H1 (cell line): ENCODE results near the gene CCL24. TPM values are rescaled to one million over a fixed set of nuclear protein-coding genes. Genes with fewer than 3 reads are reported as not detected.

ENCODE experiments used
- CTCF ChIA-PET: fragments of 300-600 bp; sonication (Branson Sonifier 250); formaldehyde crosslinking; loops from one replicate; lab custom pipeline; 2021; ENCODE audit not compliant: partially characterized antibody; lab: Charles Lee
- POLR2A ChIA-PET: fragments of 300-600 bp; sonication (Branson Sonifier 250); formaldehyde crosslinking; loops from one replicate; lab custom pipeline; 2021; ENCODE audit warnings: inconsistent platforms; ENCODE audit not compliant: partially characterized antibody; lab: Charles Lee
- DNase-seq, 2 experiments: peaks; one replicate each; pipeline versions ENCODE4 v3.0.0 to v3.0.0-alpha.2; 2010 to 2022; ENCODE audit warnings: low spot score in 2 of 2, low read depth in 1 of 2, mixed read lengths in 1 of 2
- FAIRE-seq: peaks from 2 replicates; lab custom pipeline; 2011; peaks lifted over from hg19 to GRCh38; lab: Jason Lieb, UNC
- H2AFZ ChIP-seq: 2 replicates; pipeline ENCODE4 v1.8.1; 2012; ENCODE audit warnings: low read length, inconsistent platforms
- H2AK5ac ChIP-seq: 2 replicates; pipeline ENCODE4 v1.6.1; 2013; ENCODE audit warnings: low read depth, low read length
- H2BK120ac ChIP-seq: replicated peaks from 2 replicates; pipeline ENCODE3; 2013; ENCODE audit warnings: low read depth, low read length, inconsistent platforms
- H2BK12ac ChIP-seq: 2 replicates; pipeline ENCODE4 v1.6.1; 2013; ENCODE audit warnings: low read depth, low read length
- H2BK15ac ChIP-seq: 2 replicates; pipeline ENCODE4 v1.6.1; 2013; ENCODE audit warnings: low read length
- H2BK20ac ChIP-seq: 2 replicates; pipeline ENCODE4 v1.6.1; 2013; ENCODE audit warnings: low read length
- H2BK5ac ChIP-seq: 2 replicates; pipeline ENCODE4 v1.6.1; 2013; ENCODE audit warnings: low read depth, low read length
- H3K14ac ChIP-seq: 2 replicates; pipeline ENCODE4 v1.6.1; 2013; ENCODE audit warnings: inconsistent platforms; ENCODE audit not compliant: insufficient read length
- H3K18ac ChIP-seq: 2 replicates; pipeline ENCODE4 v1.6.1; 2013; ENCODE audit warnings: low read length; ENCODE audit errors: extremely low read depth
- H3K23ac ChIP-seq: 2 replicates; pipeline ENCODE4 v1.6.1; 2013; ENCODE audit warnings: inconsistent platforms; ENCODE audit not compliant: insufficient read length
- H3K23me2 ChIP-seq: 2 replicates; pipeline ENCODE4 v1.6.1; 2013; ENCODE audit warnings: low read depth, low read length
- H3K27ac ChIP-seq: 2 replicates; pipeline ENCODE4 v1.6.1; 2011; ENCODE audit warnings: low read depth, low read length, inconsistent platforms
- H3K27me3 ChIP-seq, 4 experiments: replicated peaks in 1 of 4; 1 replicate in 1 of 4; 2 replicates in 3 of 4; pipeline versions ENCODE4 v1.6.1 to v1.8.1; 2011 to 2013; ENCODE audit warnings: low read length in 3 of 4, mild to moderate bottlenecking in 3 of 4, inconsistent platforms in 2 of 4, mixed read lengths in 2 of 4, moderate library complexity in 1 of 4; ENCODE audit not compliant: control insufficient read depth in 3 of 4, insufficient read depth in 3 of 4; ENCODE audit errors: extremely low read depth in 1 of 4
- H3K36me3 ChIP-seq, 4 experiments: 2 replicates each; pipeline versions ENCODE4 v1.6.1 to v1.8.1; 2011 to 2013; ENCODE audit warnings: mild to moderate bottlenecking in 4 of 4, low read length in 3 of 4, moderate library complexity in 2 of 4, control low read depth in 1 of 4, inconsistent platforms in 1 of 4; ENCODE audit not compliant: insufficient read depth in 4 of 4, control insufficient read depth in 2 of 4
- H3K4ac ChIP-seq: replicated peaks from 2 replicates; pipeline ENCODE3; 2013; ENCODE audit warnings: low read length, low read depth, mixed read lengths, inconsistent platforms; ENCODE audit not compliant: insufficient read length
- H3K4me1 ChIP-seq, 4 experiments: replicated peaks in 1 of 4; 1 replicate in 1 of 4; 2 replicates in 3 of 4; pipeline versions ENCODE4 v1.6.1 to v1.8.1; 2011 to 2013; ENCODE audit warnings: low read length in 3 of 4, inconsistent platforms in 2 of 4, mixed read lengths in 1 of 4; ENCODE audit not compliant: insufficient read depth in 4 of 4, control insufficient read depth in 3 of 4
- H3K4me2 ChIP-seq, 2 experiments: 2 replicates each; pipeline versions ENCODE4 v1.6.1 to v1.8.1; 2011 to 2013; ENCODE audit warnings: low read depth in 2 of 2, low read length in 2 of 2, control low read depth in 1 of 2, inconsistent platforms in 1 of 2, mild to moderate bottlenecking in 1 of 2; ENCODE audit not compliant: insufficient read depth in 1 of 2
- H3K4me3 ChIP-seq, 4 experiments: fragments of 200-600, 300-600 bp in 1 of 4; sonication (generic), shearing (Covaris generic), sonication (Bioruptor Twin) in 1 of 4; 2 replicates each; pipeline versions ENCODE4 v1.5.1 to v1.8.1; 2011 to 2016; ENCODE audit warnings: low read length in 4 of 4, low read depth in 3 of 4, control low read depth in 2 of 4, inconsistent platforms in 2 of 4, mild to moderate bottlenecking in 2 of 4, mixed read lengths in 1 of 4, moderate library complexity in 1 of 4; ENCODE audit not compliant: insufficient read depth in 2 of 4; ENCODE audit errors: extremely low read depth in 1 of 4
- H3K56ac ChIP-seq: replicated peaks from 2 replicates; pipeline ENCODE3; 2013; ENCODE audit warnings: low read depth, mild to moderate bottlenecking, mixed read lengths, low read length, inconsistent platforms; ENCODE audit not compliant: insufficient read length
- H3K79me1 ChIP-seq: 2 replicates; pipeline ENCODE4 v1.6.1; 2013; ENCODE audit warnings: low read depth, low read length, control low read depth
- H3K79me2 ChIP-seq, 2 experiments: 2 replicates each; pipeline versions ENCODE4 v1.6.1 to v1.8.1; 2012 to 2013; ENCODE audit warnings: low read length in 2 of 2, mild to moderate bottlenecking in 2 of 2, inconsistent platforms in 1 of 2; ENCODE audit not compliant: insufficient read depth in 2 of 2, control insufficient read depth in 1 of 2
- H3K9ac ChIP-seq, 4 experiments: replicated peaks in 1 of 4; 1 replicate in 1 of 4; 2 replicates in 3 of 4; pipeline versions ENCODE4 v1.6.1 to v1.8.1; 2011 to 2013; ENCODE audit warnings: low read depth in 3 of 4, low read length in 3 of 4, control low read depth in 2 of 4, mild to moderate bottlenecking in 2 of 4, moderate library complexity in 2 of 4, inconsistent platforms in 1 of 4; ENCODE audit errors: extremely low read depth in 1 of 4
- H3K9me3 ChIP-seq, 2 experiments: 2 replicates each; pipeline versions ENCODE4 v1.6.1 to v1.8.1; 2012 to 2013; ENCODE audit warnings: mild to moderate bottlenecking in 2 of 2, moderate library complexity in 2 of 2, control low read depth in 1 of 2, inconsistent platforms in 1 of 2, low read depth in 1 of 2, low read length in 1 of 2, mixed read lengths in 1 of 2; ENCODE audit not compliant: insufficient read depth in 2 of 2
- H4K20me1 ChIP-seq, 2 experiments: replicated peaks in 1 of 2; 2 replicates each; pipeline versions ENCODE3 to v1.8.1; 2011 to 2013; ENCODE audit warnings: inconsistent platforms in 2 of 2, low read length in 2 of 2, mild to moderate bottlenecking in 1 of 2; ENCODE audit not compliant: insufficient read depth in 2 of 2, control insufficient read depth in 1 of 2
- H4K5ac ChIP-seq: 2 replicates; pipeline ENCODE4 v1.6.1; 2013; ENCODE audit warnings: low read length, low read depth, mixed read lengths, inconsistent platforms; ENCODE audit not compliant: insufficient read length
- H4K8ac ChIP-seq: 2 replicates; pipeline ENCODE4 v1.8.0; 2013; ENCODE audit warnings: mild to moderate bottlenecking, moderate library complexity, low read length, inconsistent platforms; ENCODE audit not compliant: insufficient read depth; ENCODE audit errors: extremely low read depth
- H4K91ac ChIP-seq: replicated peaks from 2 replicates; pipeline ENCODE3; 2013; ENCODE audit warnings: low read length, mixed read lengths, inconsistent platforms; ENCODE audit not compliant: insufficient read length
- CEBPB ChIP-seq: IDR thresholded peaks from 2 replicates; pipeline ENCODE4 v1.6.1; 2012; ENCODE audit warnings: low read depth, low read length
- CHD1 ChIP-seq: IDR thresholded peaks from 2 replicates; pipeline ENCODE4 v1.6.1; 2012; ENCODE audit warnings: low read depth, low read length, improper control_type of control experiment
- EGR1 ChIP-seq: IDR thresholded peaks from 2 replicates; pipeline ENCODE4 v1.6.1; 2011; ENCODE audit warnings: low read depth, low read length, borderline replicate concordance
- FOSL1 ChIP-seq: IDR thresholded peaks from 2 replicates; pipeline ENCODE4 v1.6.1; 2011; ENCODE audit warnings: mild to moderate bottlenecking, low read depth, low read length, moderate library complexity; ENCODE audit not compliant: insufficient read depth
- KDM5A ChIP-seq: fragments of 200-600 bp; IDR thresholded peaks from 2 replicates; pipeline ENCODE4 v1.7.1; 2012; ENCODE audit warnings: mild to moderate bottlenecking, low read length, inconsistent platforms, mixed read lengths
- PHF8 ChIP-seq: fragments of 200-600 bp; sonication (generic); conservative IDR thresholded peaks from 2 replicates; pipeline ENCODE4 v1.7.1; 2012; ENCODE audit warnings: low read depth, mild to moderate bottlenecking, inconsistent platforms, low read length, moderate library complexity
- POLR2AphosphoS5 ChIP-seq: IDR thresholded peaks from 2 replicates; pipeline ENCODE4 v1.6.1; 2011; ENCODE audit warnings: low read depth, low read length
- RAD21 ChIP-seq, 2 experiments: IDR thresholded peaks in 1 of 2; conservative IDR thresholded peaks in 1 of 2; 2 replicates each; pipeline ENCODE4 v1.6.1; 2011; ENCODE audit warnings: low read depth in 2 of 2, low read length in 2 of 2, improper control_type of control experiment in 1 of 2, inconsistent platforms in 1 of 2, mild to moderate bottlenecking in 1 of 2, moderate library complexity in 1 of 2
- RFX5 ChIP-seq: IDR thresholded peaks from 2 replicates; pipeline ENCODE4 v1.6.1; 2011; ENCODE audit warnings: low read depth, low read length, improper control_type of control experiment, borderline replicate concordance
- SIN3A ChIP-seq, 2 experiments: IDR thresholded peaks in 1 of 2; conservative IDR thresholded peaks in 1 of 2; 2 replicates each; pipeline ENCODE4 v1.6.1; 2011 to 2012; ENCODE audit warnings: low read length in 2 of 2, improper control_type of control experiment in 1 of 2, low read depth in 1 of 2, mild to moderate bottlenecking in 1 of 2
- SP1 ChIP-seq: IDR thresholded peaks from 2 replicates; pipeline ENCODE4 v1.6.1; 2011; ENCODE audit warnings: low read depth, low read length
- SP2 ChIP-seq: IDR thresholded peaks from 2 replicates; pipeline ENCODE4 v1.6.1; 2012; ENCODE audit warnings: mild to moderate bottlenecking, low read length, inconsistent platforms
- TAF7 ChIP-seq: optimal IDR thresholded peaks from 2 replicates; pipeline ENCODE3; 2011; ENCODE audit warnings: low read depth, mild to moderate bottlenecking, inconsistent platforms, low read length, moderate library complexity, borderline replicate concordance
- WGBS, 2 experiments: shearing (Covaris generic) in 1 of 2; methylation state at CpG; one replicate each; pipeline versions ENCODE4 v1.1.6 to v1.1.7; 2013 to 2015; ENCODE audit warnings: low lambda C conversion rate in 2 of 2, mixed read lengths in 2 of 2, inconsistent platforms in 1 of 2, low coverage in 1 of 2, missing lambda C conversion rate in 1 of 2; ENCODE audit not compliant: insufficient replicate concordance in 2 of 2, insufficient coverage in 1 of 2, insufficient read length in 1 of 2; ENCODE audit errors: extremely low coverage in 1 of 2, missing lambda C conversion rate in 1 of 2; 5-methylcytosine and 5-hydroxymethylcytosine counted together
- polyA plus RNA-seq, 7 experiments: library from polyadenylated mRNA; depleted of rRNA in 3 of 7; stranded (reverse) in 5 of 7; unstranded in 2 of 7; fragments of >200 nt in 5 of 7; fragments of 200-250 nt in 2 of 7; gene quantifications; 1 replicate in 5 of 7; 2 replicates in 1 of 7; 4 replicates in 1 of 7; pipeline versions ENCODE4 v1.2.1 to v1.2.3, GENCODE V29; 2011 to 2013; ENCODE audit warnings: missing spikeins in 2 of 7, mixed read lengths in 2 of 7
- total RNA-seq: library from RNA; stranded (reverse); fragmentation: NEBNext Ultra II Directional; extraction: Animal tissue kit (Norgen Biotek cat#: 25700); gene quantifications from 2 replicates; pipeline ENCODE4 v1.2.1, GENCODE V29; 2021
- TF ChIP-seq, protein P1 (sequence below): IDR thresholded peaks from 2 replicates; pipeline ENCODE4 v1.6.1; 2011; ENCODE audit warnings: low read depth, mild to moderate bottlenecking, low read length; ENCODE audit not compliant: insufficient read depth

The CCL24 gene
- total and polyA plus RNA-seq, 2 of the 8 experiments (the other 6 are each of a cell fraction or from before 2014, with no cell fraction given) = not detected

DNA sequence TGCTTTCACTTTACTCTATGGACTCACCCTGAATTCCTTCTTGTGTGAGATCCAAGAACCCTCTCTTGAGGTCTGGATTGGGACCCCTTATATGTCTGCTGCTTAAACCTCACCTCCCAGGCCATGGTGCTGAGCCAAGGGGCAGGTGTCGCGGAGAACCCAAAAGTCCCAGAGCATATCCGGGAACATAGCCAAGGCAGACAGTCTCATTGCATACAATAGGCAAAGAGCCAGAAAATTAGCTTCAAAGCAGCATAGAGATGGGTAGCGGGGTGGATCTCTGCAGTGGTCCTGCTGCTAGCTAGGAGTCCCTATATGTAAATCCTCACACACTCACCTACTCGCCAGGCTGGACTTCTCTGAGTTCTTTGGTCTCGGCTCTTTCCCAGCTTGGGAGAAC is 5.5 kb downstream of the CCL24 start:
- Histone ChIP-seq H2BK5ac (no peak overlapping the region), H4K20me1 (no peaks in the 10 kb centered on the region), H3K14ac (no peak overlapping the region), H4K91ac (no peak overlapping the region), H3K27me3 (no peaks in the 10 kb centered on the region), H3K23me2 (no peaks in the 10 kb centered on the region), H3K9me3 (peaks cover 6 to 9% of the 10 kb centered on the region in 2 experiments; a peak in 3 of 4 replicates), H3K79me2 (no peaks in the 10 kb centered on the region), H3K18ac (no peak overlapping the region), H3K4me2 (no peak overlapping the region), H3K9ac (no peak overlapping the region), H2AFZ (no peak overlapping the region), H3K4ac (no peak overlapping the region), H4K5ac (no peak overlapping the region), H2BK20ac (no peak overlapping the region), H2BK12ac (no peak overlapping the region), H2AK5ac (no peak overlapping the region), H4K8ac (no peak overlapping the region), H3K79me1 (no peaks in the 10 kb centered on the region), H3K4me3 (no peak overlapping the region), H3K56ac (no peak overlapping the region), H3K23ac (no peak overlapping the region), H3K27ac (no peak overlapping the region), H3K4me1 (no peaks in the 10 kb centered on the region), H2BK120ac (no peak overlapping the region), H3K36me3 (no peaks in the 10 kb centered on the region), H2BK15ac (no peak overlapping the region)
- FAIRE-seq (no peak), DNase-seq (no peak)
- WGBS, 2 experiments = 94% methylated on average over 6 of the region's 6 CpGs; no CpG with 5 or more reads in 1 of the 2 experiments
- POLR2A ChIA-PET = interaction anchor here (0.7 kb wide), 1 partner anchor 107 kb away, joined by 3 read pairs; the partner anchor contains the start of gene POR
- CTCF ChIA-PET = interaction anchor here (1.0 kb wide), 1 partner anchor 133 kb away, joined by 3 read pairs; no protein-coding TSS in a partner anchor
- TF ChIP-seq CHD1 = no peak
- no peak for TF ChIP-seq KDM5A
- no peak for TF ChIP-seq PHF8
- TF ChIP-seq SP1 = no peak
- no peak for TF ChIP-seq RFX5
- TF ChIP-seq SP2 = no peak
- no peak for TF ChIP-seq CEBPB
- no peak for TF ChIP-seq EGR1
- TF ChIP-seq RAD21 (IDR thresholded peaks at IDR 0.05 in 1 of 2, conservative IDR thresholded peaks at IDR 0.05 in 1 of 2; ENCODE audit: low read depth in 2 of 2, low read length in 2 of 2) = no peak
- no peak for TF ChIP-seq FOSL1
- TF ChIP-seq SIN3A (conservative IDR thresholded peaks at IDR 0.05 in 1 of 2, IDR thresholded peaks at IDR 0.05 in 1 of 2; ENCODE audit: low read depth in 1 of 2, low read length in 2 of 2) = no peak
- TF ChIP-seq TAF7 = no peak
- TF ChIP-seq POLR2AphosphoS5 = no peak
- TF ChIP-seq, protein P1, sequence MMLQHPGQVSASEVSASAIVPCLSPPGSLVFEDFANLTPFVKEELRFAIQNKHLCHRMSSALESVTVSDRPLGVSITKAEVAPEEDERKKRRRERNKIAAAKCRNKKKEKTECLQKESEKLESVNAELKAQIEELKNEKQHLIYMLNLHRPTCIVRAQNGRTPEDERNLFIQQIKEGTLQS = no peak
